Gastrocnemius medialis (tissue), 4 donors: Measurements from ENCODE around the gene ADCY2.

Experiments
- CTCF ChIP-seq, 5 experiments: fragments of 450-650 bp in 3 of 5; fragments of 200-600 bp in 2 of 5; sonication (generic) in 2 of 5; IDR thresholded peaks in 4 of 5; conservative IDR thresholded peaks in 1 of 5; 1 replicate in 4 of 5; 2 replicates in 1 of 5; pipeline ENCODE4 v1.5.1; 2016 to 2019; ENCODE audit warnings: antibody characterized with exemption in 5 of 5, mild to moderate bottlenecking in 3 of 5, moderate library complexity in 3 of 5
- POLR2A ChIP-seq, 2 donors: fragments of 450-650 bp; IDR thresholded peaks; one replicate each; pipeline ENCODE4 v1.6.1; 2017; ENCODE audit warnings: antibody characterized with exemption in 2 of 2, mild to moderate bottlenecking in 2 of 2, moderate library complexity in 2 of 2

GRCh38 chr5:7776442-7776841 lies 380.5 kb downstream of the ADCY2 start:
- TF ChIP-seq CTCF (IDR thresholded peaks at IDR 0.05 in 4 of 5, conservative IDR thresholded peaks at IDR 0.05 in 1 of 5) (no peak), POLR2A (IDR thresholded peaks at IDR 0.05) (no peak)
